Non-pigmented ciliary epithelial cell (primary cell): ENCODE results near the gene MYO15A.

ENCODE experiments used
- DNase-seq: peaks from one replicate; pipeline ENCODE4 v3.0.0-alpha.2; 2010; ENCODE audit warnings: low read depth

The MYO15A gene

GRCh38 chr17:18105595-18105994 lies 3.0 kb upstream of the MYO15A start:
- no peak for DNase-seq

- DNase-seq = no peak
These were observed 2.3 kb upstream of the MYO15A start for GRCh38 chr17:18106211-18106610.

GRCh38 chr17:18107061-18107790 lies 1.3 kb upstream of the MYO15A start:
- DNase-seq = no peak

- no peak for DNase-seq
These were observed 585 bp upstream of the MYO15A start for GRCh38 chr17:18107971-18108370.

- DNase-seq = no peak
These were observed 1.5 kb downstream of the MYO15A start for GRCh38 chr17:18109935-18110485.

- no peak for DNase-seq
These were observed 2.1 kb downstream of the MYO15A start for GRCh38 chr17:18110636-18111145.

GRCh38 chr17:18111330-18111971 lies 2.9 kb downstream of the MYO15A start:
- no peak for DNase-seq

- no peak for DNase-seq
These were observed 7.0 kb downstream of the MYO15A start for GRCh38 chr17:18115517-18115916.

- DNase-seq = no peak
These were observed 7.5 kb downstream of the MYO15A start for GRCh38 chr17:18116078-18116477.

GRCh38 chr17:18117533-18117932 lies 9.0 kb downstream of the MYO15A start:
- DNase-seq = no peak

GRCh38 chr17:18117982-18118975 lies 9.7 kb downstream of the MYO15A start:
- no peak for DNase-seq

GRCh38 chr17:18119166-18119745 lies 10.7 kb downstream of the MYO15A start:
- DNase-seq = no peak

GRCh38 chr17:18119938-18120337 lies 11.4 kb downstream of the MYO15A start:
- no peak for DNase-seq

- DNase-seq = no peak
These were observed 12.0 kb downstream of the MYO15A start for GRCh38 chr17:18120461-18121017.

GRCh38 chr17:18121144-18121910 lies 12.8 kb downstream of the MYO15A start:
- DNase-seq = no peak

- no peak for DNase-seq
These were observed 14.6 kb downstream of the MYO15A start for GRCh38 chr17:18122990-18123753.

GRCh38 chr17:18124345-18125126 lies 16.0 kb downstream of the MYO15A start:
- no peak for DNase-seq

- DNase-seq = no peak
These were observed 20.5 kb downstream of the MYO15A start for GRCh38 chr17:18129041-18129502.

GRCh38 chr17:18132711-18133110 lies 24.2 kb downstream of the MYO15A start:
- no peak for DNase-seq
